WTC11 (cell line): ENCODE results near the gene PRSS27. TPM values are rescaled to one million over a fixed set of nuclear protein-coding genes. Genes with fewer than 3 reads are reported as not detected.

Experiments
- ATAC-seq: fragments of 200-7000 bp; cut with Tn5 transposase; 2 replicates; pipeline ENCODE4 v1.10.0; 2021; ENCODE audit warnings: mild to moderate bottlenecking, moderate library complexity
- CTCF ChIA-PET: fragments of 300-600 bp; sonication (Branson Sonifier 250); formaldehyde crosslinking; loops from one replicate; lab custom pipeline; 2021; ENCODE audit warnings: antibody characterized with exemption; lab: Charles Lee
- POLR2A ChIA-PET: fragments of 350-600 bp; sonication (Branson Sonifier 250); formaldehyde crosslinking; loops from one replicate; lab custom pipeline; 2021; ENCODE audit warnings: antibody characterized with exemption; lab: Charles Lee
- DNase-seq: peaks from one replicate; pipeline ENCODE4 v3.0.0; 2021; ENCODE audit warnings: low spot score
- H3K27ac Mint-ChIP-seq: 2 replicates; pipeline ENCODE4 v1.8.0; 2021; ENCODE audit warnings: mixed read lengths
- H3K27me3 Mint-ChIP-seq: 2 replicates; pipeline ENCODE4 v1.8.0; 2021; ENCODE audit warnings: low read depth, mild to moderate bottlenecking, moderate library complexity, mixed read lengths
- H3K36me3 Mint-ChIP-seq: 2 replicates; pipeline ENCODE4 v1.8.0; 2021; ENCODE audit warnings: mixed read lengths
- H3K4me1 Mint-ChIP-seq: 2 replicates; pipeline ENCODE4 v1.8.0; 2022; ENCODE audit warnings: mixed read lengths
- H3K4me3 Mint-ChIP-seq: 2 replicates; pipeline ENCODE4 v1.8.0; 2021; ENCODE audit warnings: mild to moderate bottlenecking, moderate library complexity, mixed read lengths
- H3K9me3 Mint-ChIP-seq: 2 replicates; pipeline ENCODE4 v1.8.0; 2021; ENCODE audit warnings: mixed read lengths
- ARID4B ChIP-seq: sonication (generic); formaldehyde crosslinking; IDR thresholded peaks from 2 replicates; pipeline ENCODE4 v1.8.0; 2023; ENCODE audit warnings: missing genetic modification reagents, mild to moderate bottlenecking, borderline replicate concordance
- ATF2 ChIP-seq: sonication (generic); formaldehyde crosslinking; IDR thresholded peaks from 2 replicates; pipeline ENCODE4 v1.8.1; 2022; ENCODE audit warnings: low read depth, missing genetic modification reagents, borderline replicate concordance
- ATF3 ChIP-seq: sonication (generic); formaldehyde crosslinking; conservative IDR thresholded peaks from 2 replicates; pipeline ENCODE4 v1.8.1; 2022; ENCODE audit warnings: mild to moderate bottlenecking, missing genetic modification reagents
- CREM ChIP-seq: sonication (generic); formaldehyde crosslinking; IDR thresholded peaks from 2 replicates; pipeline ENCODE4 v1.8.1; 2022; ENCODE audit warnings: mild to moderate bottlenecking, missing genetic modification reagents, moderate library complexity
- CTCF ChIP-seq: fragments of 200-600 bp; IDR thresholded peaks from 2 replicates; pipeline ENCODE4 v1.8.0; 2022; ENCODE audit warnings: antibody characterized with exemption
- ERG ChIP-seq: fragments of 250-450 bp; sonication (Bioruptor Pico); IDR thresholded peaks from 2 replicates; pipeline ENCODE4 v1.8.0; 2021; ENCODE audit warnings: mild to moderate bottlenecking
- FOXP1 ChIP-seq: sonication (generic); formaldehyde crosslinking; IDR thresholded peaks from 2 replicates; pipeline ENCODE4 v1.8.0; 2022; ENCODE audit warnings: missing genetic modification reagents, mild to moderate bottlenecking, moderate library complexity, borderline replicate concordance
- GRHL2 ChIP-seq: fragments of 250-450 bp; sonication (Bioruptor Pico); IDR thresholded peaks from 2 replicates; pipeline ENCODE4 v1.8.0; 2022; ENCODE audit warnings: mild to moderate bottlenecking, moderate library complexity; ENCODE audit not compliant: insufficient replicate concordance, severe bottlenecking
- MXD4 ChIP-seq: fragments of 250-450 bp; sonication (Bioruptor Pico); IDR thresholded peaks from 2 replicates; pipeline ENCODE4 v1.8.0; 2021; ENCODE audit warnings: mild to moderate bottlenecking, moderate library complexity, borderline replicate concordance
- NR2C2 ChIP-seq: sonication (generic); formaldehyde crosslinking; IDR thresholded peaks from 2 replicates; pipeline ENCODE4 v1.8.0; 2022; ENCODE audit warnings: mild to moderate bottlenecking, missing genetic modification reagents
- NR3C1 ChIP-seq: sonication (generic); formaldehyde crosslinking; conservative IDR thresholded peaks from 2 replicates; pipeline ENCODE4 v1.8.1; 2023; ENCODE audit warnings: low read depth, mild to moderate bottlenecking, missing genetic modification reagents
- SMAD4 ChIP-seq: sonication (generic); formaldehyde crosslinking; IDR thresholded peaks from 2 replicates; pipeline ENCODE4 v1.8.0; 2022; ENCODE audit warnings: mild to moderate bottlenecking, missing genetic modification reagents
- SOX15 ChIP-seq: fragments of 250-450 bp; sonication (Bioruptor Pico); IDR thresholded peaks from 2 replicates; pipeline ENCODE4 v1.9.0; 2021; ENCODE audit warnings: mild to moderate bottlenecking
- STAT6 ChIP-seq: sonication (generic); formaldehyde crosslinking; conservative IDR thresholded peaks from 2 replicates; pipeline ENCODE4 v1.8.1; 2023; ENCODE audit warnings: mild to moderate bottlenecking, low read depth, missing genetic modification reagents, moderate library complexity
- TCF7 ChIP-seq: sonication (generic); formaldehyde crosslinking; IDR thresholded peaks from 2 replicates; pipeline ENCODE4 v1.8.0; 2022; ENCODE audit warnings: mild to moderate bottlenecking, low read depth, missing genetic modification reagents, moderate library complexity
- TEAD4 ChIP-seq: sonication (generic); formaldehyde crosslinking; IDR thresholded peaks from 2 replicates; pipeline ENCODE4 v1.8.0; 2022; ENCODE audit warnings: mild to moderate bottlenecking, missing genetic modification reagents
- ZNF416 ChIP-seq: fragments of 250-450 bp; sonication (Bioruptor Pico); IDR thresholded peaks from 2 replicates; pipeline ENCODE4 v1.9.0; 2021; ENCODE audit warnings: mild to moderate bottlenecking, inconsistent platforms
- ZNF423 ChIP-seq: fragments of 250-450 bp; sonication (Bioruptor Pico); IDR thresholded peaks from 2 replicates; pipeline ENCODE4 v2.1.2; 2022; ENCODE audit warnings: mild to moderate bottlenecking, moderate library complexity
- ZNF512 ChIP-seq: sonication (generic); formaldehyde crosslinking; IDR thresholded peaks from 2 replicates; pipeline ENCODE4 v1.8.1; 2022; ENCODE audit warnings: missing genetic modification reagents, borderline replicate concordance
- total RNA-seq: library from RNA; stranded (reverse); gene quantifications from 3 replicates; pipeline ENCODE4 v1.2.3, GENCODE V29; 2021

PRSS27 gene
- total RNA-seq, 1 experiment from 2014 or later: 5.1 TPM

GRCh38 chr16:2756288-2757015 is 36.4 kb upstream of the PRSS27 start:
- DNase-seq (no peak), ATAC-seq (no peak)
- Mint-ChIP-seq H3K27ac (peak overlapping the region; percentile 12), H3K27me3 (no peaks in the 10 kb centered on the region), H3K9me3 (peaks cover 23% of the 10 kb centered on the region), H3K36me3 (peaks cover 77% of the 10 kb centered on the region), H3K4me1 (peaks cover 27% of the 10 kb centered on the region), H3K4me3 (no peak overlapping the region)
- ChIA-PET POLR2A (no interaction called here), CTCF (interaction anchor here (0.6 kb wide), 1 partner anchor 100 kb away, joined by 4 read pairs; no protein-coding TSS in a partner anchor)
- no peak for TF ChIP-seq ATF2 (CRISPR knock-in tag)
- no peak for TF ChIP-seq GRHL2 (CRISPR knock-in tag)
- no peak for TF ChIP-seq CREM (CRISPR knock-in tag)
- TF ChIP-seq CTCF: no peak
- no peak for TF ChIP-seq ZNF423 (CRISPR knock-in tag)
- no peak for TF ChIP-seq TEAD4 (CRISPR knock-in tag)
- no peak for TF ChIP-seq SMAD4 (CRISPR knock-in tag)
- TF ChIP-seq ZNF416 (CRISPR knock-in tag): no peak
- no peak for TF ChIP-seq FOXP1
- TF ChIP-seq ERG (CRISPR knock-in tag): no peak
- no peak for TF ChIP-seq ARID4B (CRISPR knock-in tag)
- TF ChIP-seq NR2C2 (CRISPR knock-in tag): no peak
- no peak for TF ChIP-seq NR3C1 (CRISPR knock-in tag)

GRCh38 chr16:2755158-2755557 is 35.1 kb upstream of the PRSS27 start:
- POLR2A ChIA-PET: no interaction called here
- peaks cover 38% of the 10 kb centered on the region for H3K4me1 Mint-ChIP-seq
- H3K27me3 Mint-ChIP-seq: no peaks in the 10 kb centered on the region
- peaks cover 11% of the 10 kb centered on the region for H3K9me3 Mint-ChIP-seq
- CTCF ChIA-PET: no interaction called here
- ATAC-seq: no peak
- no peak for DNase-seq
- peak overlapping the region; percentile 89 for H3K4me3 Mint-ChIP-seq
- H3K36me3 Mint-ChIP-seq: peaks cover 64% of the 10 kb centered on the region
- peak overlapping the region; percentile 72 for H3K27ac Mint-ChIP-seq
- no peak for TF ChIP-seq GRHL2 (CRISPR knock-in tag)
- TF ChIP-seq TCF7: no peak
- TF ChIP-seq SOX15 (CRISPR knock-in tag): no peak
- TF ChIP-seq MXD4 (CRISPR knock-in tag): no peak
- no peak for TF ChIP-seq ATF3 (CRISPR knock-in tag)
- no peak for TF ChIP-seq ERG (CRISPR knock-in tag)
- TF ChIP-seq ZNF512 (CRISPR knock-in tag): no peak
- TF ChIP-seq STAT6 (CRISPR knock-in tag): no peak
